GM18507 (cell line): ENCODE measurements around the gene CBARP.
A peak's percentile ranks its signal among the peaks of the same experiment; 100 is the strongest.
"Not testable (repeated sequence)": the region's sequence is repeated elsewhere in the genome, so short reads cannot be mapped to it uniquely, and the experiment has no call there.

Source experiments
- DNase-seq: peaks from one replicate; pipeline ENCODE4 v3.0.0; 2011; ENCODE audit warnings: low read depth; ENCODE audit not compliant: insufficient read length; ENCODE audit errors: extremely low spot score
- FAIRE-seq: peaks from 2 replicates; lab custom pipeline; 2011; peaks lifted over from hg19 to GRCh38; lab: Jason Lieb, UNC

Gene CBARP

DNA sequence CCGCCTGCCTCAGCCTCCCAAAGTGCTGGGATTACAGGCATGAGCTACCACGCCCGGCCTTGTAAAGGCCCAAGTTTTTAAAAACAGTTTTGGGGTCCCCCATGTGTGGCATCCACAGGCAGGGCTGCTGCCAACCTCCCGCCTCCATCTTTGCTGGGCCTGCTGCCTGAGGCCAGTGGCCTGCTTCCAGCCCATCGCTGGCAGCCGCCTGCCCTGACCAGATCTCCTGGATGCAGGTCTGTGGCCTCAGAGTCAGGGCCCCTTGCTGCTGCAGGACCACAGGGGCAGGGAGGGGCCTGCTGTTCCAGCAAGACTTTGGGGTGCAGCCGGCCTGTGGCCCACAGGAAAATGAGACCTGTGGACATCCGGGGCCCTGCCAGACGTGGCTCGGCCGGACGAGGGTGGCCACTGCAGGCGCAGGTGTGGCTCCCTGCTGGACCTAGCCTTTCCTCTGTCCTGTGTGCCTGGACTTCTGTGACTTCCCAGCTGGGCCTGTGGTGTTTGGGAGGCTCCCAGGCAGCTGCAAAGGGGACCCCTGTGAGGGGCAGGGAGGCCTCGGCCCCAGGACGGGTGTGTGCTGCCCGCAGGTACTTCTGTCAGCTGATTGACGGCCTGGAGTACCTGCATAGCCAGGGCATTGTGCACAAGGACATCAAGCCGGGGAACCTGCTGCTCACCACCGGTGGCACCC lies 17.9 kb downstream of the CBARP start:
- DNase-seq (no peak), FAIRE-seq (no peak)

DNA sequence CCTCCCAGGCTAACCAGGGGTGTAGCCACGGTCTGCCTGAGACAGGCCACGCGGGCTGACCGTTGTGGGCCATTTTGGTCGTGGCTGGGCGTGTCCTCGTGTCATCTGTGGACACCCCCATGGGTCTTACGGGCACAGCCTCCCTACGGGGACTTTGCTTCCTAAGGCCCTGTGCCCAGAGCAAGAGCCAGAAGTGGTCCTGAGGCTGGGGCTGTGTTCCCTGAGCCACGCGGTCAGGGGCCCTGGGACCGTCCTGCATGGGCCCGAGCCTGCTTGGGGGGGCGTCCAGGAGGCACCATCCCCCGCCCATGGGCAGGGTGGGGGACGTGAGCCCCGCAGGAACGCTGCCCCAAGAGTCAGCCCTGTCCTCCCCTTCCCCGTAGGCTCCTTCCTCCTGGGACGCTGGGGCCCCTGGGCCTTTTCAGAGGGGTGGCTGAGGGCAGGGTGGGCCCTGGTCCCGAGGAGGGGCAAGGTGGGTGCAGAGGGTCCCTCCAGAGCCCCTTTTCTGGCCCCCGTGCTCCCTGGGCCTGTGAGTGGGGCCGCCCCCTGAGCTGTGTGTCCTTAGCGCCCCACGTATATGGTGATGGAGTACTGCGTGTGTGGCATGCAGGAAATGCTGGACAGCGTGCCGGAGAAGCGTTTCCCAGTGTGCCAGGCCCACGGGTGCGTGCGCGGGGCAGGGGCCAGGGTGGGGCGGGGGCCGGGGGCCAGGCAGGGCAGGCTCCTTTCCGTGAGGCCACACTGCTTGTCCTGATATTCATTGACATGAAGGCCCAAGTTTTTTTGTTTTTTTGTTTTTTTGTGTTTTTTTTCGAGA lies 18.8 kb downstream of the CBARP start:
- FAIRE-seq (no peak), DNase-seq (no peak)

DNA sequence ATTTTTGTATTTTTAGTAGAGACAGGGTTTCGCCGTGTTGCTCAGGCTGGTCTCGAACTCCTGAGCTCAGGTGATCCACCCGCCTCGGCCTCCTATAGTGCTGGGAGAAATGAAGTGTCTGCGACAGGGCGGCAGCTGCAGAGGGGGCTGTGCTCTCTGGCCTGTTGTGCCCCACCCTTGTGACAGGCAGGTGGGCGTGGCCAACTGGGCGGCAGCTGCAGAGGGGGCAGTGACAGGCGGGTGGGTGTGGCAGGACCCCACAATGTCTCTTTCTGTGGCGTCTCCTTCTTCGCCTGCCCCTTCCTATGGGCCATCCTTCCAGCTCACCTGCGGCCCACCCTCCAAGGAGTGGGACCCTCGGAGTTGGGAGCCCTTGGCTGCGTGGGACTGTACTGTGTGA lies 20.4 kb downstream of the CBARP start:
- FAIRE-seq, result no peak
- no peak for DNase-seq

DNA sequence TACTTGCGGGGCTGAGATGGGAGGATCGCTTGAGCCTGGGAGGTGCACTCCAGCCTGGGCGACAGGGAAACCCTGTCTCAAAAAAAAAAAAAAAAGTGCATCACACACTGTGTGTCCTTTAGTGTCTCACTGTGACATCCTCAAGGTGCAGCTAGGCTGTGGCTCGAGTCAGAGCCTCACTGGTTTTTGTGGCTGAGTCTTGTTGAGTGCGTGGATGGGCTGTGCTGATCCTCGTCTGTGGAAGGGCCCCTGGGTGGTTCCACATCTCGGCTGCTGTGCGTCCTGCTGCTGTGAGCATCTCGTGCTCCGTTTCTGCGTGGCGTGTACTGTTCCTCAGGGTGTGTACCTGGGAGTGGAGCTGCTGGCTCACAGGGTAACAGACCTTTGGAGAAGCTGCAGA lies 21.0 kb downstream of the CBARP start:
- DNase-seq (no peak), FAIRE-seq (no peak)

DNA sequence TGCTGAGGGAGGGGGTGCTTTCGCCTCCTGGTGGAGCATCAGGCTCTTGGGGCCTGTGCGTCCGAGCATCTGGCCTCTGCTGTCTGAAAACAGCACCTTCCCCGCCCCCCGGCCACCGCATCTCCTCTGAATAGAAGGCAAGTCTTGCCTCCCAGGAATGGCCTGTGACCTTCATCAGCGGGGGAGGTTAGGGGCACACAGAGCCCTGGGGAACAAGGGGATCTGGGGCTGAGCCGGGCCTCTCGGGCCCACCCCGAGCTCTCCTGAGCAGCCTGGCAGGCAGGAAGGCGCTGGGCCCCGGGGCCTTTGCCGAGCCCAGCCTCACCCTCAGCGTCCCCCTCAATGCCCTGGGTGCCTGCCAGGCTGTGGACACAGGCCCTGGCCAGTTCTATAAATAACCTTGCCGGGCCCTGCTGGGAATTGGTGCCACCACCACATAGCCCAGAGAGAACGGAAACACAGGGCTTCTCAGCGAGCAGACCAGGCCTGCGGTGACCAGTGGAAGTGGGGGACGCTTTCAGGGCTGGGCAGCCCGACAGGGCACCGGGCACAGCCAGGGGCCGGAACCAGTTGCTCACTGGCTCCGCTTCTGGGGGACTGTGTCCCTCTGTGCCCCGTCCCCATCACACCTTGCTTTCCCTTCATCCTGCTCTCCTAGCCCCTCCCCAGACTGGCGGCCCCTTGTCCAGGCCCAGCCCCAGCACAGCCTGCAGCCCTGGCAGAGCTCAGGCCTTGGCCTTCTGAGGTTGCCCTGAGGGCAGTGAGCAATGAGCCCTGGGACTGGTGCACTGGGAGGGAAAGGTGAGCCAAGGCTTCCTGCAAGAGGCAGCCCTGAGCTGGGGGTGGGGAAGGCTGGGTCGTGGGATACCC lies 22.7 kb downstream of the CBARP start:
- DNase-seq (no peak), FAIRE-seq (no peak)

DNA sequence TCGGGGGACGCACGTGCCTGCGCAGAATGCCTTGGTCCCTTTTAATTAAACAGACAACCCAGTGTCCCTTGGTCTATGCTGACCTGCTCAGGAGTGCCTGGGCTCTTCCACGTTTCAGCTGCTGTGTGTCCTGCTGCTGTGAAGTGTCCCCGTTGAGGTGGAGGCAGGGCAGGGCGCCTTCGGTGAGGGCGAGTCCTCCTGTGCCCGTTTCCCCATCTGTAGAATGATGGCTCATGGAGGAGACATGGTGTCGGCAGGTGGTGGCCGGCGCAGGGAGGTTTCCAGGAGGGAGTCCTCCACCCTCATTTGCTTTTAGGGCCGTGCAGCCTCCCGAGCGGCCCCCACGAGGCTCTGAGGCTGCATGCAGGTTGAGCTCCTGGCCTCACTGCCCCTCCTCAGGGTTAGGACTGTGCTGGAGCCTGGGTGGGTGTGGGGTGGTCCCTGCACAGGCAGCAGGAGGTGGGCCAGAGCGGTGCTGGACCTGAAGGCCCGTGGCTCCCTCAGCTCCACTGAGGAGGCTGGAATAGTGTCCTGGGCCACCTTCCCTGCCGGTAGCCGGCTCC lies 23.4 kb downstream of the CBARP start:
- no peak for FAIRE-seq

DNA sequence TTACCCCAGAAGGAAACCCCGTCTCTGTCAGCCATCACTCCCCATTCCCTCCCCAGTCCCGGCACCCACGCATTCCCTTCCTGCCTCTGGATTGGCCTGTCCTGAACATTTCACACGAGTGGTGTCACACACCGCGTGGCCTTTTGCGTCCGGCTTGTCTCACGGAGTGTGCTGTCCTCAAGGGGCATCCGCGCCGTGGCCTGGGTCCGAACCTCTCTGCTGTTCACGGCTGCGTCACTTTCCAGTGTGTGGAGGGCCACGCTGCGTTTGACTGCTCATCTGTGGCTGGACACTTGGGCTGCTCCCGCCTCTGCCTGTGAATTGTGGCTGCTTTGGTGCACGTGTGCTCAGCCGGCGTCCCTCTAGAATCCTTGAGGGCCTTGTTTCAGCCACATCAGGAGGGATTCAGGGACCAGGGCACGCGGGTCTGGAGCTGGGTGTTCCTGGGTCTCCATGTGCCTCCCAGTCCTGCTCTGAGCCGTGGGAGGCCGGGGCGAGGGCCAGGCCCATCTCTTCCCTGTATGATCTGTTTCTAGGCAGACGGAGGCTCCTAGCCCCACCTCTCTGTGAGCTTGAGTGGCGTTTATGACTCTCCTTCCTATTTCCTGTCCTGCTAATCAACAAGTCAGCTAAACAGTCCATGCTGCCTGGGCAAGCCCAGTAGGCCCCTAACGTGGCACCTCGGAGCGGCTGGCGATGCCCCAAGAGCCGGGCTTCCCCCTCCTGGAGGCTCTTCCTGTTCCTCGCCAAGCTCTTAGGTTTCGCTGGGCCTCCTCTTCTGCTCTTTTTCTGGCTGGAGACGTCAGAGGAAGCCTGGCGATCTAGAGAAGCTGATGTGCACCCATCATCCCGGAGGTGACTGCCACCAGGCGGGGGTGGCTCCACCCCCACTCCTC lies 24.2 kb downstream of the CBARP start:
- peak; percentile 81 for FAIRE-seq
- DNase-seq, result no peak

More for the DNA sequence above, 23.4 kb downstream of the CBARP start:
- no peak for DNase-seq

DNA sequence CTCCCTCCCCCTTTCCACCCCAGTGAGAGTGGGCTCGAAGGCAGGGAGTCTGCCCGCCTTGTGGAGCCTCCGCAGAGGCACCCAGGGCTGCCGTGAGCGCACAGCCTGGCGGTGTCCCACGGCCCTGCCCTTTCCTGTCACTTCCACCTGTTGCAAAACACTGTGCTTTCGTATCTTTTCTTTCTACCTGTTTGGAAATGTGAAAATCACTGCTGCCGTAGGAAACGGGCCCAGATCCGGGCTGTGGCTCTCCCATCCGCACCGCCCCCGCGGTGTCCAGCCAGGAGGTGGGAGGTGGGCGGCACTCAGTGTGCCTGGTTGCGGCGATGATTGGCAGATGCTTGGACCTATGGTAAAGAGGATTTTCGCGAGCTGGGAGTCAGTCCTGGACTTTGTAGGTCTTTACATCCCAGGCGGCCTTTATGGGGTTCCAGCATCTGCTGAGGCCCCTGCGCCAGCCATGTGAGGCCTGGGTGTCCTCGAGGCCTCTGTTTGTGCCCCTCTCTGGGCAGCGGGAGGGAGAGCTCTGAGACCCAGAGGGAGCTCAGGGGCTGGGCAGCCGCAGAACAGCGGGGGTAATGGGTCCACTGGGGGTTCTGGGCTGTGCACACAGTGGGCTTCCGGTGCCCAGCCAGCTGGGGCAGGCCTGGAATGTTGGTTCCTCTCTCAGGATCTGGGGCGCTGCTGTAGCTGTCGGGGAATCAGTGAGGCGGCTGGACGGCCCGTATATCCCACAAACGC lies 26.1 kb downstream of the CBARP start:
- FAIRE-seq (no peak), DNase-seq (no peak)

DNA sequence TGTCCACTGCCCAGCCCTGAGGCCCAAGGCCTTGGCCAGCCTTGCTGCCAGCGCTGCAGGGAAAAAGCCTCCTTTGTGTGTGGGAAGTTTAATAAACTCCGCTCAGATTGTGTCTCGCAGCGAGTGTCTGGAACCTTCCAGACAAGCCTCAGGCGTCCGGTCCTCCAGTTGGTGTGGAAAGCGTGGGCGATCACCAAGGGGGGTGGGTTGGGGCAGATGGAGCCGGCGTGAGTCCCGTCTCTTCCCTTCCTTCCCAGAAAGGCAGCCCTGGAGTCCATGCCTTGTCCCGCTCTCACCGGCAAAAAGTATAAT lies 27.6 kb downstream of the CBARP start:
- FAIRE-seq (no peak), DNase-seq (no peak)

DNA sequence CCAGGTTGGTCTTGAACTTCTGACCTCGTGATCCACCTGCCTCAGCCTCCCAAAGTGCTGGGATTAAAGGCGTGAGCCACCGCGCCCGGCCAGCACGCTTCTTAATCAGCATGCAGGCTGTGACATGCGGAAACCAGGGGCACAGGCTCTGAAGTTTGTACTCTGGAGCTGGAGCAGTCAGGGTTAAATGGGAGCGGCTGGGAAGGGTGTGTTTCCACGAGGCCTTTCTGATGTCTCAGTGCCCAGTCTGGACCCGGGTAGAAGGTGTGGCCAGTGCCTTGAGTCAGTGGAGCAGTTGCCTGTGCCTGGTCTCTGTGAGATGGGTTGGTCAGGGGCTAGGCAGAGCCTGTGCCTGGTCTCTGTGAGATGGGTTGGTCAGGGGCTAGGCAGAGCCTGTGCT lies 29.0 kb downstream of the CBARP start:
- not testable (repeated sequence) for FAIRE-seq, DNase-seq

DNA sequence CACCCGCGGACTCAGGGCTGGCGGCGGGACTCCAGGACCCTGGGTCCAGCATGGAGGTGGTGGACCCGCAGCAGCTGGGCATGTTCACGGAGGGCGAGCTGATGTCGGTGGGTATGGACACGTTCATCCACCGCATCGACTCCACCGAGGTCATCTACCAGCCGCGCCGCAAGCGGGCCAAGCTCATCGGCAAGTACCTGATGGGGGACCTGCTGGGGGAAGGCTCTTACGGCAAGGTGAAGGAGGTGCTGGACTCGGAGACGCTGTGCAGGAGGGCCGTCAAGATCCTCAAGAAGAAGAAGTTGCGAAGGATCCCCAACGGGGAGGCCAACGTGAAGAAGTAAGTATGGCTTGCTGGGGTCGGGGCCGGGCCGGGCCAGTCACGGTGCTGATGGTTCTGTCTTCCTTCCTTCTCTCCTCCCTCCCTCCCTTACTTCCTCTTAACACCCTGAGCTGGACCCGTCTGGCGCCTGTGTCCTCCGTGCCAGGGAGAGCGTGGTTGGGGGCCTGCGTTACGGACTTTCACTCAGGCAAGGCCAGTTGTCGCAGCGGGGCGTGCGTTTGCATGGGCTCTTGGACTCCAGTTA lies 30.8 kb downstream of the CBARP start:
- DNase-seq (no peak), FAIRE-seq (no peak)

DNA sequence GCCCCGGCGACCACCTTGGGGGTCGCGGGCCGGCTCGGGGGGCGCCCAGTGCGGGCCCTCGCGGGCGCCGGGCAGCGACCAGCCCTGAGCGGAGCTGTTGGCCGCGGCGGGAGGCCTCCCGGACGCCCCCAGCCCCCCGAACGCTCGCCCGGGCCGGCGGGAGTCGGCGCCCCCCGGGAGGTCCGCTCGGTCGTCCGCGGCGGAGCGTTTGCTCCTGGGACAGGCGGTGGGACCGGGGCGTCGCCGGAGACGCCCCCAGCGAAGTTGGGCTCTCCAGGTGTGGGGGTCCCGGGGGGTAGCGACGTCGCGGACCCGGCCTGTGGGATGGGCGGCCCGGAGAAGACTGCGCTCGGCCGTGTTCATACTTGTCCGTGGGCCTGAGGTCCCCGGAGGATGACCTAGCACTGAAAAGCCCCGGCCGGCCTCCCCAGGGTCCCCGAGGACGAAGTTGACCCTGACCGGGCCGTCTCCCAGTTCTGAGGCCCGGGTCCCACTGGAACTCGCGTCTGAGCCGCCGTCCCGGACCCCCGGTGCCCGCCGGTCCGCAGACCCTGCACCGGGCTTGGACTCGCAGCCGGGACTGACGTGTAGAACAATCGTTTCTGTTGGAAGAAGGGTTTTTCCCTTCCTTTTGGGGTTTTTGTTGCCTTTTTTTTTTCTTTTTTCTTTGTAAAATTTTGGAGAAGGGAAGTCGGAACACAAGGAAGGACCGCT lies 31.5 kb downstream of the CBARP start:
- no peak for FAIRE-seq
- DNase-seq, result no peak

DNA sequence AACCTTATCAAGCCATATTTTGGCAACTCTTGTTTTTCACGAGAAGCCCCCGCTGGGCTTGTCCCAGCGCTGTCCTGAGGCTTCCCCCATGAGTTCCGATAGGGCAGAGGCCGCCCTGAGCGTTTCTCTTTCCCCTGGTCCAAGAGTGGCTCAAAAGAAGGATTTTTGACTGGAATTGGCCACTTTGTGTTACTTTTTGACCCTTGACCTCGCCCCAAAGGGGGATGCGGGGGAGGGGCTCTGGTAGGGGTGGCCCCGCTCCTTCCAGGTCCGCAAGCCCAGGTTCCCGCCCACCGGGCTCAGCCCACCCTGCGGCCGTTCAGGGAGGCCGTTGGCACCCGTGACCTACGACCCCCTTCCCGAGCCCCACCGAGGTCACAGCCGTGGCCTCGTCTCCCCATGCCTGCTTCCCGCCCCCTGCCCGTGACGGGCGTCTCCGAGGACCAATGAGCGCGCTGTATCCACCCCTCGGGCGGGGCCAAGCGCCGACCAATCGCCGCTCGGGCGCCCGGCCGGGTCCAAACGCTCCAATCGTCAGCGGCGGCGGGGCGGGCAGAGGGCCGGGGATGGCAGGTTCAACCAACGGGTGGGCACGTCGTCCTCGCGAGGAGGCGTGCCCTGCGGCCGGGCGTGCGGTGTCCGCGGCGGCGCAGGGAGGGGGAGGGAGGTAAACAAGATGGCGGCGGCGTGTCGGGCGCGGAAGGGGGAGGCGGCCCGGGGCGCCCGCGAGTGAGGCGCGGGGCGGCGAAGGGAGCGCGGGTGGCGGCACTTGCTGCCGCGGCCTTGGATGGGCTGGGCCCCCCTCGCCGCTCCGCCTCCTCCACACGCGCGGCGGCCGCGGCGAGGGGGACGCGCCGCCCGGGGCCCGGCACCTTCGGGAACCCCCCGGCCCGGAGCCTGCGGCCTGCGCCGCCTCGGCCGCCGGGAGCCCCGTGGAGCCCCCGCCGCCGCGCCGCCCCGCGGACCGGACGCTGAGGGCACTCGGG lies 32.4 kb downstream of the CBARP start, which contains the start of gene STK11:
TSS of gene STK11 (plus strand) at position 665 of the 986 bp plus-strand sequence. CDS start 1,136 bp downstream, outside the sequence.
- DNase-seq (peak; percentile 98), FAIRE-seq (peak; percentile 99)

DNA sequence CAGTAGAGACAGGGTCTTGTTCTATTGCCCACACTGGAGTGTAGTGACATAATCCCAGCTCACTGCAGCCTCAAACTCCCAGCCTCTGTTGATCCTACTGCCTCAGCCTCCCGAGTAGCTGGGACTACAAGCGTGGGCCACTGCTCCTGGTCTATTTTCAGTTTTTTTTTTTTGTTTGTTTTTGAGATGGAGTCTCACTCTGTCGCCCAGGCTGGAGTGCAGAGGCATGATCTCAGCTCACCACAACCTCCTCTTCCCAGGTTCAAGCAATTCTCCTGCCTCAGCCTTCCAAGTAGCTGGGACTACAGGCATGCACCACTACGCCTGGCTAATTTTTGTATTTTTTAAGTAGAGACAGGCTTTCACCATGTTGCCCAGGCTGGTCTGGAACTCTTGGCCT lies 37.2 kb downstream of the CBARP start:
- DNase-seq, FAIRE-seq: not testable (repeated sequence)

DNA sequence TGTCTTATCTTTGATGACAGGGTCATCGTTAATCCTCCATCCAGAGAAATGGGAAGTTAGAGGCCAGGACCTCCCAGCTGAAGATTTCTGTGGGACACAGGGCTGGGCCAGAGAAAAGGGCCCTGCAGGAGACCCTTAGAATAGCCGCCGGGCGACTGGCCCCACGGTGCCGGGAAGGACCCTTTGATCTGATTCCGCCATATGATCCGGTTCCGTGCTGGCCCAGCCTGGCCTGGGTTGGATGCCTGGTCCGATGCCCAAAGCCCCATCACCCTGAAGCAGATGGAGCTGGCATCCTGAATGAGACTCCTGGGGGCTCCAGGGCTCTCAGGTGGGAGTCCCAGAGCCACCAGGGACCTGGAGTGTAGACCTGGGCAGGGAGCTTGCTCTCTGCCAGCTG lies 38.3 kb downstream of the CBARP start:
- FAIRE-seq (no peak), DNase-seq (no peak)

DNA sequence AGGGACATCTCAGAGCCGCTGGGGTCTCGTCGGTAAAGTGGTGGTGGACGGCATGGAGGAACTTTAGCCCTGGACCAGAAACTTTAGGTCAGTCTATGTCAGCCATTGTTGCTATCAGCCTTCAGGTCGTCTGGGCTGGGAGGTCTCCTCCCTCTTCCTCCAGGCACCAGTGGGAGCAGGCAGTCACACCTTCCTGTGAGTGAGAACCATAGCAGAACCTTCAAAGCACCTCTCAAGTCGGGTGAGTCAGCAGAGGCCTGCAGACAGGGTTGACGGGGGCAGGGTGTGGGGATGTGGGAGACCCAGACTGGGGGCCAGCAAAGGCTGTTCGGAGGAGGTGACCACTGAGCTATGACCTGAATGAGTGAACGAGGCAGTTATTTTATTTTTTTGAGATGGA lies 48.4 kb downstream of the CBARP start:
- FAIRE-seq (no peak), DNase-seq (no peak)
